Liver (tissue), 3 donors: ENCODE measurements around the gene HES4.

Source experiments
- ATF3 ChIP-seq: IDR thresholded peaks from 2 replicates; pipeline ENCODE4 v1.6.1; 2016; ENCODE audit warnings: antibody characterized with exemption
- CTCF ChIP-seq: fragments of 150-350 bp; IDR thresholded peaks from 2 replicates; pipeline ENCODE4 v1.5.1; 2017; ENCODE audit warnings: improper control_type of control experiment, low read depth, low read length; ENCODE audit not compliant: missing input control
- REST ChIP-seq: IDR thresholded peaks from 2 replicates; pipeline ENCODE4 v1.6.1; 2016; ENCODE audit warnings: antibody characterized with exemption, mild to moderate bottlenecking
- RXRA ChIP-seq, 2 donors: IDR thresholded peaks; 2 replicates each; pipeline ENCODE4 v1.6.1; 2017 to 2018; ENCODE audit warnings: antibody characterized with exemption in 2 of 2, mild to moderate bottlenecking in 1 of 2
- donor health status: healthy.
- donor health status: healthy.

GRCh38 chr1:971751-972506, 28.0 kb downstream of the HES4 start:
- TF ChIP-seq CTCF = no peak
- TF ChIP-seq ATF3 = no peak
- no peak for TF ChIP-seq RXRA (IDR thresholded peaks at IDR 0.05)
- TF ChIP-seq REST = no peak
